Ammon's horn (tissue), 1 donor: Measurements from ENCODE around the gene FARP1.

ENCODE experiments used
- DNase-seq: peaks from one replicate; pipeline ENCODE4 v3.0.0-alpha.2; 2016; ENCODE audit warnings: low spot score

The FARP1 gene

GRCh38 chr13:98133946-98134345, 8.9 kb upstream of the FARP1 start:
- DNase-seq = no peak

DNA sequence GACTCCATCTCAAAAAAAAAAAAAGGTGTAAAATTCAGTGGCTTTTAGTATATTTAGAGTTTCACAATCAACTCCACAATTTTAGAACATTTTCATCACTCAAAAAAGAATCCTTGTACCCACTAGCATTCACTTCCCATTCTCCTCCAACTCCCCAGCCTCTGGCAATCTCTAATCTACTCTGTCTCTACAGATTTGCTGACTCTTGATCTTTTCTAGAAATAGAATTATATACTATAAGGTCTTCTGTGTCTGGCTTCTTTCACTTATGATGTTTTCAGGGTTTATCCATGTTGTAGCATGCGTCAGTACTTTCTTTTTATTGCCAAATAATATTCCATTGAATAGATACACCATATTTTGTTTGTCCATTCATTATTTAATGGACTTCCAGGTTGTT, 8.0 kb upstream of the FARP1 start:
- no peak for DNase-seq

DNA sequence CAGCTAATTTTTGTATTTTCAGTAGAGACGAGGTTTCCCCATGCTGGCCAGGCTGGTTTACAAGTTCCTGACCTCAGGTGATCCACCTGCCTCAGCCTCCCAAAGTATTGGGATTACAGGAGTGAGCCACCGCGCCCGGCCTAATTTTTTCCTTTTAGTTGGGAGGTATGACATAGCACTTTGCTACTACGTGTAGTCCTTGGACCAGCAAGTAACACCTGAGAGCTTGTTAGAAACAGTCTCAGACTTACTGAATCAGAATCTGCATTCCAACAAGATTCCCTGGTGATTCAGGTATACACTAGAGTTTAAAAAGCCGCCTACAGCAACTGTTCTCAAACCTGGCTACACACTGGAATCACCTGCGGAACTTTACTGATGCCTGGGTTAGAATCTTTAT, 1.8 kb upstream of the FARP1 start:
- DNase-seq = no peak

GRCh38 chr13:98141509-98142379, 1.1 kb upstream of the FARP1 start:
- DNase-seq = no peak

- DNase-seq = no peak
These were observed 261 bp downstream of the FARP1 start for GRCh38 chr13:98143157-98143553.

GRCh38 chr13:98143601-98144026, 720 bp downstream of the FARP1 start:
- DNase-seq = no peak

GRCh38 chr13:98144027-98144741, 1.3 kb downstream of the FARP1 start:
- no peak for DNase-seq

DNA sequence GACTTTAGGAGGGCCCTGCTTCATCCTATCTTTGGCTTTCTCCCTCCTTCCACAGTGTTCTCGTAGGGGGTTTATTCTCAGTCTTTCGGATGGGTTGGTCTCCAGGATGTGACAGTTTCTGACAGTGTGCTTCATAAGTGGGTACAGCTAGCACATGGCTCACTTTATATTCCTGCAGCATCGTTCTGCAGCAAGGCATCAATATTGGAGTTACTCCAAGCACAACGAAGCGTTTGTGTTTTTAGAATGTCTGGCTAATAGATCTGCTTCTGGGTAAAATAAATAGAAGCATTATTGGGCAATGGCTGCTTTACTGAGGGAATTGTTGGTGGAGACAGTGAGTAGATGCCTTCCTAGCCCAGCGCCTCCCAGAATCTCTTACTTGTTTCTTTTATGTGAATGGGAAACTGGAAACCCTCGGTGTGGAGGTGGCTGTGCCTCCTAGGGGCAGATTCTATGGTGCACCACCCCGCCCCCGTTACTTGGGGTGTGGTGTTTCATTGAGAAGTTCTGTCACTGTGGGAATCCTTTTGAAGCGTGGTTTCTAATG, 2.0 kb downstream of the FARP1 start:
- peak; percentile 52 for DNase-seq

GRCh38 chr13:98147521-98147920, 4.6 kb downstream of the FARP1 start:
- no peak for DNase-seq

GRCh38 chr13:98150832-98151479, 8.1 kb downstream of the FARP1 start:
- DNase-seq = no peak

DNA sequence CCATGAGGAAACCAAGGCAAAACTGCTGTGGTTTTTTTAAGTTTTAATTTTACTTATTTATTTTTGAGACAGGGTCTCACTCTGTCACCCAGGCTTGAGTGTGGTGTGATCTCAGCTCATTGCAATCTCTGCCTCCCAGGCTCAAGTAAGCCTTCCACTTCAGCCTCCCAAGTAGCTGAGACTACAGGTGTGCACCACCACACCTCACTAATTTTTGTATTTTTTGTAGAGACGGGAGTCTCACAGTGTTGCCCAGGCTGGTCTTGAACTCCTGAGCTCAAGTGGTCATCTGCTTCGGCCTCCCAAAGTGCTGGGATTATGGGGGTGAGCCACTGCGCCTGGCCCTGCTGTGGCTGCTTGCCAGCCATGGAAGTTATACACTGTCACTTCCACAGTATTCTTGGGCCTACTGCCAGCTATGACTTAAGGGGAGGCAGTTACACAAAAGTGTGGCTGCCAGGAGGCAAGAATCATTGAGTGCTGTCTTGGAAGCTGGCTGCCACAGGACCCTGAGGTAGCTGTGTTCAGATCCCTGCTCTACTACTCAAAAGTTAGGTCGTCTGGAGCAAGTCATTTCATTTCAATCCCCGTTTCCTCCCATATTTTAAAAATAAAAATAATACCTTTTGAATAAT, 12.7 kb downstream of the FARP1 start:
- DNase-seq = no peak

GRCh38 chr13:98156259-98156658, 13.4 kb downstream of the FARP1 start:
- DNase-seq = no peak

DNA sequence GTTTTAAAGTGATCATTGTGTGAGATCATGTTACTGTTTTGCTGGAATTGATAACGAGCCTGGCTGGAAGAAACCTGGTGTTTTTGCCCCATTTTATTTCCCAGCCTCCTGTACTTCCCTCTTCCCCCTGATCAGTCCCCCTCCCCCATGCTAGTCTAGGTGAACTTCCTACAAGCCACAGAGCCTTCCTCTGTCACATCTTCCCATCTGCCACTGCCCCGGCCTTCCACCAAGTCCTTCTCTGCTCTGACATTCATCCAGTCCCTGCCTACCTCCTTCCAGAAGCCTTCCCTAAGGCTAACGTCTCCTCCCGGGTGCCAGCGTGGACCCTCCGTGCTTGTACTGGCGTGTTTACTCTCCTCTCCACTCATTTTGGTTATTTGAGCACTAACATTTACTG, 14.3 kb downstream of the FARP1 start:
- no peak for DNase-seq

GRCh38 chr13:98157609-98158008, 14.7 kb downstream of the FARP1 start:
- no peak for DNase-seq

- no peak for DNase-seq
These were observed 15.4 kb downstream of the FARP1 start for GRCh38 chr13:98158172-98158899.

DNA sequence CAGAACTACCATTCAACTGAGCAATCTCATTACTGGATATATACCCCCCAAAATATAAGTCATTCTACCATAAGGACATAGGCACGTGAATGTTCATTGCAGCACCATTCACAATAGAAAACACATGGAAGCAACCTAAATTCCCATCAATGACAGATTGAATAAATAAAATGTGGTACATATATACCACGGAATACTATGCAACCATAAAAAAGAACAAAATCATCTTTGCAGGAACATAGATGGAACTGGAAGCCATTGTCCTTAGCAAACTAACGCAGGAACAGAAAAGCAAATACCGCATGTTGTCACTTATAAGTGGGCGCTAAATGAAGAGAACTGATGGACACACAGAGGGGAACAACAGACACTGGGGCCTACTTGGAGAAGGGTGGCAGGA, 20.0 kb downstream of the FARP1 start:
- DNase-seq = no peak

- no peak for DNase-seq
These were observed 26.4 kb downstream of the FARP1 start for GRCh38 chr13:98169331-98169730.

GRCh38 chr13:98171900-98172589, 29.2 kb downstream of the FARP1 start:
- peak; percentile 64 for DNase-seq

GRCh38 chr13:98172590-98173422, 29.9 kb downstream of the FARP1 start:
- no peak for DNase-seq
